Stomach smooth muscle (tissue), 2 donors: Measurements from ENCODE around the gene DCAF12L1.
A peak's percentile ranks its signal among the peaks of the same experiment; 100 is the strongest.

Experiments
- H3K27ac ChIP-seq: one replicate; pipeline ENCODE4 v1.7.0; 2013; ENCODE audit warnings: mild to moderate bottlenecking, low read length, inconsistent platforms
- H3K27me3 ChIP-seq, 2 donors: one replicate each; pipeline ENCODE4 v1.7.0; 2013; ENCODE audit warnings: low read length in 2 of 2; ENCODE audit not compliant: insufficient read depth in 2 of 2, control insufficient read depth in 1 of 2
- H3K36me3 ChIP-seq, 2 donors: one replicate each; pipeline ENCODE4 v1.7.0; 2013; ENCODE audit warnings: low read length in 2 of 2; ENCODE audit not compliant: control insufficient read depth in 2 of 2, insufficient read depth in 2 of 2
- H3K4me1 ChIP-seq: one replicate; pipeline ENCODE4 v1.7.0; 2013; ENCODE audit warnings: low read length; ENCODE audit not compliant: control insufficient read depth, insufficient read depth
- H3K4me3 ChIP-seq, 2 donors: one replicate each; pipeline ENCODE4 v1.7.0; 2013; ENCODE audit warnings: low read length in 2 of 2
- H3K9ac ChIP-seq, 2 donors: one replicate each; pipeline ENCODE4 v1.7.0; 2013; ENCODE audit warnings: low read length in 2 of 2, mild to moderate bottlenecking in 1 of 2
- H3K9me3 ChIP-seq, 2 donors: one replicate each; pipeline ENCODE4 v1.7.0; 2013; ENCODE audit warnings: low read length in 2 of 2; ENCODE audit not compliant: control insufficient read depth in 2 of 2
- donor health status: healthy.
- donor health status: Pancreatic carcinoma.

Gene DCAF12L1

GRCh38 chrX:126552313-126553022 is at the start of gene DCAF12L1:
Gene DCAF12L1 (minus strand): TSS chrX:126552814. CDS start chrX:126552608, 206 bp downstream.
- Histone ChIP-seq H3K27me3 (peaks cover 0 to 6% of the 10 kb centered on the region in 2 donors), H3K36me3 (no peaks in the 10 kb centered on the region), H3K9ac (no peak within 1 kb of the TSS), H3K4me3 (peak within 1 kb of the TSS in 1 of 2 donors; percentile 44), H3K4me1 (no peaks in the 10 kb centered on the region), H3K9me3 (no peaks in the 10 kb centered on the region), H3K27ac (no peak within 1 kb of the TSS)

GRCh38 chrX:126580877-126581276 is 28.3 kb upstream of the DCAF12L1 start:
- Histone ChIP-seq H3K9me3 (no peaks in the 10 kb centered on the region), H3K4me1 (no peaks in the 10 kb centered on the region), H3K9ac (no peak overlapping the region), H3K36me3 (no peaks in the 10 kb centered on the region), H3K27me3 (no peaks in the 10 kb centered on the region), H3K4me3 (no peak overlapping the region), H3K27ac (no peak overlapping the region)

GRCh38 chrX:126575911-126576310 is 23.3 kb upstream of the DCAF12L1 start:
- no peaks in the 10 kb centered on the region for H3K4me1 ChIP-seq
- H3K36me3 ChIP-seq, result no peaks in the 10 kb centered on the region
- H3K9ac ChIP-seq, result no peak overlapping the region
- H3K27ac ChIP-seq, result no peak overlapping the region
- no peaks in the 10 kb centered on the region for H3K27me3 ChIP-seq
- H3K9me3 ChIP-seq, result no peaks in the 10 kb centered on the region
- no peak overlapping the region for H3K4me3 ChIP-seq

- Histone ChIP-seq H3K27me3 (peaks cover 0 to 4% of the 10 kb centered on the region in 2 donors), H3K4me3 (no peak overlapping the region), H3K4me1 (no peaks in the 10 kb centered on the region), H3K27ac (no peak overlapping the region), H3K9ac (no peak overlapping the region), H3K36me3 (no peaks in the 10 kb centered on the region), H3K9me3 (no peaks in the 10 kb centered on the region)
Measured at GRCh38 chrX:126557151-126557550, 4.5 kb upstream of the DCAF12L1 start.

GRCh38 chrX:126551725-126552312 is 795 bp downstream of the DCAF12L1 start:
- Histone ChIP-seq H3K4me3 (peak overlapping the region in 1 of 2 donors; percentile 44), H3K4me1 (no peaks in the 10 kb centered on the region), H3K9me3 (no peaks in the 10 kb centered on the region), H3K27me3 (peaks cover 0 to 6% of the 10 kb centered on the region in 2 donors), H3K9ac (no peak overlapping the region), H3K36me3 (no peaks in the 10 kb centered on the region), H3K27ac (no peak overlapping the region)

- peaks cover 0 to 6% of the 10 kb centered on the region in 2 donors for H3K27me3 ChIP-seq
- no peaks in the 10 kb centered on the region for H3K9me3 ChIP-seq
- H3K4me1 ChIP-seq, result no peaks in the 10 kb centered on the region
- no peak overlapping the region for H3K9ac ChIP-seq
- no peak overlapping the region for H3K4me3 ChIP-seq
- H3K36me3 ChIP-seq, result no peaks in the 10 kb centered on the region
- no peak overlapping the region for H3K27ac ChIP-seq
Measured at GRCh38 chrX:126551306-126551705, 1.3 kb downstream of the DCAF12L1 start.

- peaks cover 0 to 6% of the 10 kb centered on the region in 2 donors for H3K27me3 ChIP-seq
- no peak overlapping the region for H3K9ac ChIP-seq
- no peak overlapping the region for H3K27ac ChIP-seq
- H3K9me3 ChIP-seq, result no peaks in the 10 kb centered on the region
- H3K4me1 ChIP-seq, result no peaks in the 10 kb centered on the region
- no peaks in the 10 kb centered on the region for H3K36me3 ChIP-seq
- no peak overlapping the region for H3K4me3 ChIP-seq
Measured at GRCh38 chrX:126550816-126551215, 1.8 kb downstream of the DCAF12L1 start.

- no peak overlapping the region for H3K4me3 ChIP-seq
- H3K27ac ChIP-seq, result no peak overlapping the region
- H3K36me3 ChIP-seq, result no peaks in the 10 kb centered on the region
- no peaks in the 10 kb centered on the region for H3K27me3 ChIP-seq
- H3K4me1 ChIP-seq, result no peaks in the 10 kb centered on the region
- no peak overlapping the region for H3K9ac ChIP-seq
- H3K9me3 ChIP-seq, result no peaks in the 10 kb centered on the region
Measured at GRCh38 chrX:126509923-126510322, 42.7 kb downstream of the DCAF12L1 start.
